IMR-90 (cell line): Measurements from ENCODE around the gene RGS3. TPM values are rescaled to one million over a fixed set of nuclear protein-coding genes. Genes with fewer than 3 reads are reported as not detected.

Experiments
- ATAC-seq: fragments of 200-7000 bp; cut with Tn5 transposase; 2 replicates; pipeline ENCODE4 v1.9.1; 2020; ENCODE audit warnings: low read depth, mild to moderate bottlenecking, moderate library complexity
- BruUV-seq: library from RNA; stranded (reverse); fragments of 400-500 nt; replicated peaks from 2 replicates; lab custom pipeline; 2021; lab: Mats Ljungman, UMichigan
- CTCF ChIA-PET: fragments of 300-600 bp; formaldehyde crosslinking; extraction: SDS; loops from one replicate; lab custom pipeline; 2021; ENCODE audit warnings: antibody characterized with exemption; lab: Yijun Ruan, JAX
- POLR2A ChIA-PET: fragments of 300-600 bp; sonication (Branson Sonifier 250); formaldehyde crosslinking; loops from one replicate; lab custom pipeline; 2022; ENCODE audit warnings: antibody characterized with exemption; ENCODE audit not compliant: unreplicated experiment; lab: Charles Lee
- DNase-seq: peaks from one replicate; pipeline ENCODE4 v3.0.0; 2013
- H2AFZ ChIP-seq: replicated peaks from 2 replicates; pipeline ENCODE3; 2013; ENCODE audit warnings: low read length, mild to moderate bottlenecking; ENCODE audit not compliant: poor library complexity
- H2AK5ac ChIP-seq: 2 replicates; pipeline ENCODE4 v1.6.1; 2013; ENCODE audit warnings: low read depth, low read length, inconsistent platforms
- H2AK9ac ChIP-seq: replicated peaks from 2 replicates; pipeline ENCODE3; 2013; ENCODE audit warnings: mild to moderate bottlenecking, low read depth, low read length, moderate library complexity; ENCODE audit not compliant: poor library complexity
- H2BK120ac ChIP-seq: 2 replicates; pipeline ENCODE4 v1.6.1; 2013; ENCODE audit warnings: low read depth, low read length, inconsistent platforms
- H2BK15ac ChIP-seq: 3 replicates; pipeline ENCODE4 v1.6.1; 2013; ENCODE audit warnings: low read depth, low read length, inconsistent platforms
- H2BK20ac ChIP-seq: 2 replicates; pipeline ENCODE4 v1.6.1; 2013; ENCODE audit warnings: low read depth, mild to moderate bottlenecking, inconsistent platforms, low read length, moderate library complexity
- H2BK5ac ChIP-seq: 2 replicates; pipeline ENCODE4 v1.6.1; 2013; ENCODE audit warnings: mild to moderate bottlenecking, low read depth, low read length, inconsistent platforms; ENCODE audit not compliant: poor library complexity, severe bottlenecking
- H3K14ac ChIP-seq: replicated peaks from 2 replicates; pipeline ENCODE4 v1.6.1; 2013; ENCODE audit warnings: low read depth, low read length, inconsistent platforms
- H3K18ac ChIP-seq: 2 replicates; pipeline ENCODE4 v1.6.1; 2013; ENCODE audit warnings: low read depth, low read length, control low read depth
- H3K23ac ChIP-seq: 2 replicates; pipeline ENCODE4 v1.6.1; 2013; ENCODE audit warnings: low read depth, low read length, inconsistent platforms
- H3K27ac ChIP-seq: 2 replicates; pipeline ENCODE4 v1.5.1; 2013; ENCODE audit warnings: mild to moderate bottlenecking, control low read depth, low read length; ENCODE audit not compliant: insufficient read depth
- H3K27me3 ChIP-seq: 2 replicates; pipeline ENCODE4 v1.6.1; 2013; ENCODE audit warnings: low read length; ENCODE audit not compliant: control insufficient read depth, insufficient read depth
- H3K36me3 ChIP-seq: 2 replicates; pipeline ENCODE4 v1.6.1; 2013; ENCODE audit warnings: low read length, mixed read lengths; ENCODE audit not compliant: control insufficient read depth, insufficient read depth
- H3K4ac ChIP-seq: 2 replicates; pipeline ENCODE4 v1.6.1; 2013; ENCODE audit warnings: low read depth, low read length, inconsistent platforms
- H3K4me1 ChIP-seq: 2 replicates; pipeline ENCODE4 v1.6.1; 2013; ENCODE audit warnings: low read length, mixed read lengths; ENCODE audit not compliant: control insufficient read depth, insufficient read depth
- H3K4me2 ChIP-seq: 2 replicates; pipeline ENCODE4 v1.6.1; 2013; ENCODE audit warnings: low read depth, mild to moderate bottlenecking, control low read depth, low read length, moderate library complexity
- H3K4me3 ChIP-seq: 2 replicates; pipeline ENCODE4 v1.5.1; 2013; ENCODE audit warnings: low read depth, mild to moderate bottlenecking, control low read depth, low read length, moderate library complexity; ENCODE audit not compliant: insufficient read depth
- H3K56ac ChIP-seq: 2 replicates; pipeline ENCODE4 v1.6.1; 2013; ENCODE audit warnings: low read length, inconsistent platforms; ENCODE audit not compliant: insufficient read depth; ENCODE audit errors: extremely low read depth
- H3K79me1 ChIP-seq, 2 experiments: 2 replicates each; pipeline ENCODE4 v1.6.1; 2013; ENCODE audit warnings: low read length in 2 of 2, inconsistent platforms in 1 of 2, low read depth in 1 of 2
- H3K9ac ChIP-seq: 2 replicates; pipeline ENCODE4 v1.6.1; 2013; ENCODE audit warnings: low read depth, low read length, control low read depth
- H3K9me1 ChIP-seq: 2 replicates; pipeline ENCODE4 v1.6.1; 2013; ENCODE audit warnings: low read length, inconsistent platforms; ENCODE audit not compliant: insufficient read depth
- H3K9me3 ChIP-seq: 2 replicates; pipeline ENCODE4 v1.6.1; 2013; ENCODE audit warnings: low read length; ENCODE audit not compliant: control insufficient read depth, insufficient read depth
- H4K20me1 ChIP-seq: 2 replicates; pipeline ENCODE4 v1.6.1; 2013; ENCODE audit warnings: low read length, inconsistent platforms; ENCODE audit not compliant: insufficient read depth
- H4K5ac ChIP-seq: 2 replicates; pipeline ENCODE4 v1.6.1; 2013; ENCODE audit warnings: mild to moderate bottlenecking, low read depth, low read length, control low read depth
- H4K8ac ChIP-seq, 2 experiments: 2 replicates each; pipeline ENCODE4 v1.6.1; 2013; ENCODE audit warnings: low read depth in 2 of 2, low read length in 2 of 2, control low read depth in 1 of 2, inconsistent platforms in 1 of 2
- H4K91ac ChIP-seq: 2 replicates; pipeline ENCODE4 v1.6.1; 2013; ENCODE audit warnings: low read depth, low read length, inconsistent platforms; ENCODE audit not compliant: insufficient read depth
- BHLHE40 ChIP-seq: fragments of 150-350 bp; IDR thresholded peaks from 2 replicates; pipeline ENCODE4 v1.6.1; 2016; ENCODE audit warnings: mild to moderate bottlenecking, low read depth, low read length
- CEBPB ChIP-seq: IDR thresholded peaks from 2 replicates; pipeline ENCODE4 v1.6.1; 2012; ENCODE audit warnings: low read depth, low read length, improper control_type of control experiment
- CTCF ChIP-seq: conservative IDR thresholded peaks from 2 replicates; pipeline ENCODE4 v1.5.1; 2012; ENCODE audit warnings: mild to moderate bottlenecking, low read depth, low read length, improper control_type of control experiment
- ELK1 ChIP-seq: fragments of 150-350 bp; IDR thresholded peaks from 2 replicates; pipeline ENCODE4 v1.6.1; 2016; ENCODE audit warnings: low read depth, mild to moderate bottlenecking, low read length, moderate library complexity, borderline replicate concordance
- FOS ChIP-seq: fragments of 150-350 bp; IDR thresholded peaks from 2 replicates; pipeline ENCODE4 v1.6.1; 2016; ENCODE audit warnings: low read depth, low read length
- MAFK ChIP-seq: IDR thresholded peaks from 2 replicates; pipeline ENCODE4 v1.6.1; 2012; ENCODE audit warnings: low read depth, low read length, improper control_type of control experiment
- MAZ ChIP-seq: IDR thresholded peaks from 2 replicates; pipeline ENCODE4 v1.6.1; 2012; ENCODE audit warnings: low read depth, mild to moderate bottlenecking, low read length, improper control_type of control experiment, moderate library complexity, borderline replicate concordance
- MXI1 ChIP-seq: IDR thresholded peaks from 2 replicates; pipeline ENCODE4 v1.6.1; 2012; ENCODE audit warnings: low read depth, mild to moderate bottlenecking, low read length, moderate library complexity, borderline replicate concordance
- NFE2L2 ChIP-seq: fragments of 150-350 bp; IDR thresholded peaks from 2 replicates; pipeline ENCODE4 v1.6.1; 2016; ENCODE audit warnings: low read depth, mild to moderate bottlenecking, low read length
- POLR2A ChIP-seq: IDR thresholded peaks from 2 replicates; pipeline ENCODE4 v1.6.1; 2012; ENCODE audit warnings: mild to moderate bottlenecking, low read depth, low read length
- RCOR1 ChIP-seq: IDR thresholded peaks from 2 replicates; pipeline ENCODE4 v1.6.1; 2012; ENCODE audit warnings: mild to moderate bottlenecking, low read length, improper control_type of control experiment; ENCODE audit not compliant: insufficient replicate concordance
- RFX5 ChIP-seq: IDR thresholded peaks from 2 replicates; pipeline ENCODE4 v1.8.0; 2012; ENCODE audit warnings: low read depth, mild to moderate bottlenecking, low read length, moderate library complexity
- SMC3 ChIP-seq: fragments of 150-350 bp; IDR thresholded peaks from 2 replicates; pipeline ENCODE4 v1.6.1; 2016; ENCODE audit warnings: low read depth, mild to moderate bottlenecking, antibody characterized with exemption, low read length, moderate library complexity
- USF2 ChIP-seq: fragments of 150-350 bp; IDR thresholded peaks from 2 replicates; pipeline ENCODE4 v1.6.1; 2017; ENCODE audit warnings: mild to moderate bottlenecking, antibody characterized with exemption, low read length, low read depth
- WGBS, 2 experiments: methylation state at CpG; one replicate each; pipeline versions ENCODE4 v1.1.5 to v1.1.7; 2013; ENCODE audit warnings: missing lambda C conversion rate in 2 of 2; ENCODE audit not compliant: insufficient read length in 1 of 2; ENCODE audit errors: extremely low coverage in 2 of 2; 5-methylcytosine and 5-hydroxymethylcytosine counted together
- dilution Hi-C: fragments of 300-500 bp; cut with HindIII; formaldehyde crosslinking; loops from one replicate; pipeline ENCODE4 v1.14.3; 2018; ENCODE audit warnings: low sequenced_read_pairs; ENCODE audit not compliant: unreplicated experiment
- in situ Hi-C: fragments of 300-500 bp; cut with MboI; formaldehyde crosslinking; loops from 3 replicates; pipeline ENCODE4 v1.14.3; 2019; ENCODE audit warnings: low sequenced_read_pairs, inconsistent platforms, mixed read lengths
- intact Hi-C: fragments of 100-400 bp; cut with micrococcal nuclease; formaldehyde crosslinking; loops from 2 replicates; pipeline ENCODE4 v1.10.0; 2022
- polyA plus RNA-seq, 3 experiments: library from polyadenylated mRNA; depleted of rRNA; stranded (reverse); fragments of >200 nt; gene quantifications; 2 replicates each; pipeline ENCODE4 v1.2.3, GENCODE V29; 2012; ENCODE audit warnings: low replicate concordance in 1 of 3
- total RNA-seq: library from RNA; depleted of rRNA; stranded (reverse); fragments of >200 nt; gene quantifications from 2 replicates; pipeline ENCODE4 v1.2.3, GENCODE V29; 2012

The RGS3 gene
- total and polyA plus RNA-seq, 2 of the 4 experiments (the other 2 are of a cell fraction): 51.8 to 65.6 TPM

- BruUV-seq: no TSS peak
- H3K79me1 ChIP-seq: no peaks in the 10 kb centered on the region
- ChIA-PET CTCF (no interaction called here), POLR2A (no interaction called here)
- no peak overlapping the region for H3K27ac ChIP-seq
- DNase-seq: no peak
- H2BK5ac ChIP-seq: no peak overlapping the region
- H4K91ac ChIP-seq: no peak overlapping the region
- H3K4me2 ChIP-seq: no peak overlapping the region
- H4K20me1 ChIP-seq: no peaks in the 10 kb centered on the region
- H3K9ac ChIP-seq: no peak overlapping the region
- H4K5ac ChIP-seq: no peak overlapping the region
- in situ Hi-C loops: no loop called here
- peaks cover 15% of the 10 kb centered on the region for H3K27me3 ChIP-seq
- no peak overlapping the region for H2BK20ac ChIP-seq
- WGBS, 2 experiments: no CpG with 5 or more reads among the region's 1 CpG
- H3K9me1 ChIP-seq: no peaks in the 10 kb centered on the region; the same call in 1 of the 2 replicates
- no peak overlapping the region for H2BK15ac ChIP-seq
- peaks cover 6% of the 10 kb centered on the region; the same call in 1 of the 2 replicates for H3K4me1 ChIP-seq
- no peak overlapping the region for H3K4ac ChIP-seq
- no peak overlapping the region for H2AFZ ChIP-seq
- TF ChIP-seq FOS (no peak), SMC3 (no peak), MAFK (no peak), CTCF (no peak), CEBPB (no peak), USF2 (no peak), NFE2L2 (no peak), MAZ (no peak), BHLHE40 (no peak), RFX5 (no peak), MXI1 (no peak), POLR2A (no peak), ELK1 (no peak), RCOR1 (no peak)
- ATAC-seq: no peak
- H3K14ac ChIP-seq: no peak overlapping the region
- no peak overlapping the region for H2BK120ac ChIP-seq
- no peak overlapping the region for H2AK9ac ChIP-seq
- H3K23ac ChIP-seq: no peak overlapping the region
- intact Hi-C loops: no loop called here
- dilution Hi-C loops: no loop called here
- H3K18ac ChIP-seq: no peak overlapping the region
- H2AK5ac ChIP-seq: no peak overlapping the region
- no peak overlapping the region for H3K4me3 ChIP-seq
- H3K56ac ChIP-seq: no peak overlapping the region
- no peak overlapping the region for H4K8ac ChIP-seq
- H3K9me3 ChIP-seq: no peaks in the 10 kb centered on the region
- no peaks in the 10 kb centered on the region for H3K36me3 ChIP-seq
Measured at GRCh38 chr9:113464286-113464660, 746 bp downstream of the RGS3 start.
